HepG2 (cell line): ENCODE data around the gene LRIG3. TPM values are rescaled to one million over a fixed set of nuclear protein-coding genes. Genes with fewer than 3 reads are reported as not detected.

ENCODE experiments used
- AGO2 ChIP-seq: fragments of 200-400 bp; formaldehyde crosslinking; optimal IDR thresholded peaks from 2 replicates; pipeline ENCODE3; 2017; ENCODE audit warnings: mild to moderate bottlenecking, low read depth, low read length, moderate library complexity
- ATF7-NPFF ChIP-seq: sonication (generic); formaldehyde crosslinking; IDR thresholded peaks from 2 replicates; pipeline ENCODE4 v1.8.1; 2023; ENCODE audit warnings: mild to moderate bottlenecking, low read depth, missing genetic modification reagents, moderate library complexity
- DPF2 ChIP-seq: sonication (generic); formaldehyde crosslinking; IDR thresholded peaks from 2 replicates; pipeline ENCODE4 v1.4.0; 2020; ENCODE audit warnings: mild to moderate bottlenecking, low read depth, missing genetic modification reagents, borderline replicate concordance
- KLF6 ChIP-seq: IDR thresholded peaks from 2 replicates; pipeline ENCODE4 v1.8.0; 2016; ENCODE audit warnings: missing biosample characterization, missing genetic modification reagents
- MEF2D ChIP-seq: sonication (generic); formaldehyde crosslinking; IDR thresholded peaks from 2 replicates; pipeline ENCODE4 v1.5.1; 2020; ENCODE audit warnings: mild to moderate bottlenecking, missing genetic modification reagents
- PHF21A ChIP-seq: sonication (generic); formaldehyde crosslinking; IDR thresholded peaks from 2 replicates; pipeline ENCODE4 v1.5.0; 2020; ENCODE audit warnings: mild to moderate bottlenecking, missing genetic modification reagents
- SAP130 ChIP-seq: IDR thresholded peaks from 2 replicates; pipeline ENCODE4 v1.6.1; 2016; ENCODE audit warnings: low read depth
- TCF7 ChIP-seq: sonication (generic); IDR thresholded peaks from 2 replicates; pipeline ENCODE4 v1.6.1; 2016; ENCODE audit warnings: antibody characterized with exemption, low read depth
- TOPORS ChIP-seq: sonication (generic); formaldehyde crosslinking; IDR thresholded peaks from 2 replicates; pipeline ENCODE4 v1.8.0; 2023; ENCODE audit warnings: mild to moderate bottlenecking, missing genetic modification reagents
- YEATS4 ChIP-seq: sonication (generic); formaldehyde crosslinking; IDR thresholded peaks from 2 replicates; pipeline ENCODE4 v1.4.0; 2020; ENCODE audit warnings: missing genetic modification reagents, borderline replicate concordance
- ZBTB7A ChIP-seq: sonication (generic); formaldehyde crosslinking; IDR thresholded peaks from 2 replicates; pipeline ENCODE4 v1.8.0; 2022; ENCODE audit warnings: mild to moderate bottlenecking, missing genetic modification reagents
- ZNF260 ChIP-seq: sonication (generic); formaldehyde crosslinking; IDR thresholded peaks from 2 replicates; pipeline ENCODE4 v1.4.0; 2020; ENCODE audit warnings: missing genetic modification reagents, low read depth, mild to moderate bottlenecking, borderline replicate concordance
- ZNF264 ChIP-seq: sonication (generic); formaldehyde crosslinking; IDR thresholded peaks from 2 replicates; pipeline ENCODE4 v1.4.0; 2020; ENCODE audit warnings: missing genetic modification reagents
- ZNF484 ChIP-seq: sonication (generic); formaldehyde crosslinking; IDR thresholded peaks from 2 replicates; pipeline ENCODE4 v1.5.1; 2020; ENCODE audit warnings: mild to moderate bottlenecking, low read depth, missing genetic modification reagents, borderline replicate concordance
- ZNF567 ChIP-seq: sonication (generic); formaldehyde crosslinking; IDR thresholded peaks from 2 replicates; pipeline ENCODE4 v1.8.1; 2023; ENCODE audit warnings: mild to moderate bottlenecking, missing genetic modification reagents, borderline replicate concordance
- ZNF644 ChIP-seq: IDR thresholded peaks from 2 replicates; pipeline ENCODE4 v1.6.1; 2016; ENCODE audit warnings: low read depth
- polyA plus RNA-seq, 8 experiments: library from polyadenylated mRNA; depleted of rRNA in 3 of 8; stranded (reverse) in 7 of 8; unstranded in 1 of 8; fragments of >200 nt; fragmentation: Illumina TruSeq in 4 of 8; extraction: Trizol in 4 of 8; gene quantifications; 2 replicates each; pipeline versions ENCODE4 v1.2.1 to v1.2.3, GENCODE V29; 2011 to 2016; ENCODE audit warnings: low read depth in 4 of 8, missing spikeins in 1 of 8, mixed read lengths in 1 of 8; ENCODE audit not compliant: insufficient read depth in 1 of 8
- total RNA-seq, 5 experiments: library from RNA; depleted of rRNA; stranded (reverse); fragments of >200 nt; fragmentation: Illumina TruSeq; extraction: Trizol; gene quantifications; 2 replicates each; pipeline ENCODE4 v1.2.3, GENCODE V29; 2016; ENCODE audit warnings: low read depth in 1 of 5
- TF ChIP-seq, protein P1 (sequence below): sonication (generic); formaldehyde crosslinking; IDR thresholded peaks from 2 replicates; pipeline ENCODE4 v1.9.0; 2021; ENCODE audit warnings: missing genetic modification reagents, borderline replicate concordance
- TF ChIP-seq, protein P2 (sequence below): sonication (generic); formaldehyde crosslinking; IDR thresholded peaks from 2 replicates; pipeline ENCODE4 v1.8.1; 2023; ENCODE audit warnings: mild to moderate bottlenecking, missing genetic modification reagents, borderline replicate concordance
- TF ChIP-seq, protein P3 (sequence below): sonication (generic); formaldehyde crosslinking; IDR thresholded peaks from 2 replicates; pipeline ENCODE4 v1.9.0; 2021; ENCODE audit warnings: missing genetic modification reagents, borderline replicate concordance
- TF ChIP-seq, protein P4 (sequence below): sonication (generic); formaldehyde crosslinking; IDR thresholded peaks from 2 replicates; pipeline ENCODE4 v1.4.0; 2020; ENCODE audit warnings: missing genetic modification reagents

The LRIG3 gene
- total and polyA plus RNA-seq, 2 of the 13 experiments (the other 11 are each of a cell fraction or from before 2014, with no cell fraction given) = 7.7 to 17.4 TPM

DNA sequence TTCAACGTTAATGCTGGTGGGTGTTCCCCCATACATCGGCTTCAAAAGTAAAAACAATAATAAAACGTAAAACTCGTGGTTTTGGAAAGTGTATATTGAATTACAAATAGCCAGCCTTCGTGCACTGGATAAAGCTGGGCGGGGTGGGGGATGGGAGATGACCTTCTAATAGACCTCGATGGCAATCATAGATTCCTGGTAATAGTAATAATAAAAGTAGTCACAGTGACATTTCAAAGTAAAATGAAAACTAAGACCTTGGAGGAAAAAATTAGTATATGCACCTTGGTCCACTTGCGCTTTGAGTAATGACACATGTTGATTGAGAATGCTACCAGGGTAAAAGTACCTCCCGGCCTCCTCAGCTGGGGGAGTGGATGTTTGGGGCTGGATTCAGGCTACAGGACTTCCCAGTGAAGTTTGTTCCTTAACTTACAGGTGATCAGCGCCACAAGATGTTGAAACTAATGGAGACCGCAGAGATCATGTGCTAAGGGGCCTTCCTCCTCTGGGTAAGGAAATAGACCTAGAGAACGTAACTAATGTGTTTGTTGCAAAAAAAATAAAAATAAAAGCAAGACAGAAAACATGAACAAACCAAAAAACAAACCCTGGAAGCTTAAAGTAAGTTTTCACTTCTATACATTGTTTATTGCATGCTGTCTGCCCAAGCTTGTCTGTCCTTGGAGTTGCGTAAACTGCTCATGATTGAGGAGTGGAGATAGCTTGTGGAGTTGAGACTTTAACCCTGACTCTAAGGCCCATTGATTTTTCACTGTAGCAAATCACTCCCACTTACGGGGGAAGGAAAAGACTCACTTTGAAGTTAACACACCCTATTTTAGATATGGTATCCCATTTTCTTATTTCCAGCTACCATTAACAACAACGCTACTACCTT is 907 bp upstream of the LRIG3 start (continued):
- TF ChIP-seq, protein P1, sequence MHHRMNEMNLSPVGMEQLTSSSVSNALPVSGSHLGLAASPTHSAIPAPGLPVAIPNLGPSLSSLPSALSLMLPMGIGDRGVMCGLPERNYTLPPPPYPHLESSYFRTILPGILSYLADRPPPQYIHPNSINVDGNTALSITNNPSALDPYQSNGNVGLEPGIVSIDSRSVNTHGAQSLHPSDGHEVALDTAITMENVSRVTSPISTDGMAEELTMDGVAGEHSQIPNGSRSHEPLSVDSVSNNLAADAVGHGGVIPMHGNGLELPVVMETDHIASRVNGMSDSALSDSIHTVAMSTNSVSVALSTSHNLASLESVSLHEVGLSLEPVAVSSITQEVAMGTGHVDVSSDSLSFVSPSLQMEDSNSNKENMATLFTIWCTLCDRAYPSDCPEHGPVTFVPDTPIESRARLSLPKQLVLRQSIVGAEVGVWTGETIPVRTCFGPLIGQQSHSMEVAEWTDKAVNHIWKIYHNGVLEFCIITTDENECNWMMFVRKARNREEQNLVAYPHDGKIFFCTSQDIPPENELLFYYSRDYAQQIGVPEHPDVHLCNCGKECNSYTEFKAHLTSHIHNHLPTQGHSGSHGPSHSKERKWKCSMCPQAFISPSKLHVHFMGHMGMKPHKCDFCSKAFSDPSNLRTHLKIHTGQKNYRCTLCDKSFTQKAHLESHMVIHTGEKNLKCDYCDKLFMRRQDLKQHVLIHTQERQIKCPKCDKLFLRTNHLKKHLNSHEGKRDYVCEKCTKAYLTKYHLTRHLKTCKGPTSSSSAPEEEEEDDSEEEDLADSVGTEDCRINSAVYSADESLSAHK = no peak
- TF ChIP-seq TOPORS (CRISPR knock-in tag) (no peak), PHF21A (CRISPR knock-in tag) (0 out of 2 replicates have a peak, but pooled peaks have one; percentile 51), ZNF484 (CRISPR knock-in tag) (no peak), ATF7-NPFF (no peak), DPF2 (CRISPR knock-in tag) (no peak), ZBTB7A (CRISPR knock-in tag) (no peak), YEATS4 (no peak), ZNF264 (CRISPR knock-in tag) (0 out of 2 replicates have a peak, but pooled peaks have one; percentile 41), ZNF260 (no peak), KLF6 (CRISPR knock-in tag) (0 out of 2 replicates have a peak, but pooled peaks have one; percentile 41), MEF2D (CRISPR knock-in tag) (no peak), ZNF567 (CRISPR knock-in tag) (no peak), ZNF644 (CRISPR knock-in tag) (peak; percentile 75), TCF7 (peak; percentile 26; the same call in 1 of the 2 replicates), SAP130 (CRISPR knock-in tag) (peak; percentile 44; the same call in 1 of the 2 replicates), AGO2 (no peak)
- TF ChIP-seq, protein P2, sequence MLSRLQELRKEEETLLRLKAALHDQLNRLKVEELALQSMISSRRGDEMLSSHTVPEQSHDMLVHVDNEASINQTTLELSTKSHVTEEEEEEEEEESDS (CRISPR knock-in tag) = no peak
- TF ChIP-seq, protein P3, sequence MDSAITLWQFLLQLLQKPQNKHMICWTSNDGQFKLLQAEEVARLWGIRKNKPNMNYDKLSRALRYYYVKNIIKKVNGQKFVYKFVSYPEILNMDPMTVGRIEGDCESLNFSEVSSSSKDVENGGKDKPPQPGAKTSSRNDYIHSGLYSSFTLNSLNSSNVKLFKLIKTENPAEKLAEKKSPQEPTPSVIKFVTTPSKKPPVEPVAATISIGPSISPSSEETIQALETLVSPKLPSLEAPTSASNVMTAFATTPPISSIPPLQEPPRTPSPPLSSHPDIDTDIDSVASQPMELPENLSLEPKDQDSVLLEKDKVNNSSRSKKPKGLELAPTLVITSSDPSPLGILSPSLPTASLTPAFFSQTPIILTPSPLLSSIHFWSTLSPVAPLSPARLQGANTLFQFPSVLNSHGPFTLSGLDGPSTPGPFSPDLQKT (CRISPR knock-in tag) = no peak
- TF ChIP-seq, protein P4, sequence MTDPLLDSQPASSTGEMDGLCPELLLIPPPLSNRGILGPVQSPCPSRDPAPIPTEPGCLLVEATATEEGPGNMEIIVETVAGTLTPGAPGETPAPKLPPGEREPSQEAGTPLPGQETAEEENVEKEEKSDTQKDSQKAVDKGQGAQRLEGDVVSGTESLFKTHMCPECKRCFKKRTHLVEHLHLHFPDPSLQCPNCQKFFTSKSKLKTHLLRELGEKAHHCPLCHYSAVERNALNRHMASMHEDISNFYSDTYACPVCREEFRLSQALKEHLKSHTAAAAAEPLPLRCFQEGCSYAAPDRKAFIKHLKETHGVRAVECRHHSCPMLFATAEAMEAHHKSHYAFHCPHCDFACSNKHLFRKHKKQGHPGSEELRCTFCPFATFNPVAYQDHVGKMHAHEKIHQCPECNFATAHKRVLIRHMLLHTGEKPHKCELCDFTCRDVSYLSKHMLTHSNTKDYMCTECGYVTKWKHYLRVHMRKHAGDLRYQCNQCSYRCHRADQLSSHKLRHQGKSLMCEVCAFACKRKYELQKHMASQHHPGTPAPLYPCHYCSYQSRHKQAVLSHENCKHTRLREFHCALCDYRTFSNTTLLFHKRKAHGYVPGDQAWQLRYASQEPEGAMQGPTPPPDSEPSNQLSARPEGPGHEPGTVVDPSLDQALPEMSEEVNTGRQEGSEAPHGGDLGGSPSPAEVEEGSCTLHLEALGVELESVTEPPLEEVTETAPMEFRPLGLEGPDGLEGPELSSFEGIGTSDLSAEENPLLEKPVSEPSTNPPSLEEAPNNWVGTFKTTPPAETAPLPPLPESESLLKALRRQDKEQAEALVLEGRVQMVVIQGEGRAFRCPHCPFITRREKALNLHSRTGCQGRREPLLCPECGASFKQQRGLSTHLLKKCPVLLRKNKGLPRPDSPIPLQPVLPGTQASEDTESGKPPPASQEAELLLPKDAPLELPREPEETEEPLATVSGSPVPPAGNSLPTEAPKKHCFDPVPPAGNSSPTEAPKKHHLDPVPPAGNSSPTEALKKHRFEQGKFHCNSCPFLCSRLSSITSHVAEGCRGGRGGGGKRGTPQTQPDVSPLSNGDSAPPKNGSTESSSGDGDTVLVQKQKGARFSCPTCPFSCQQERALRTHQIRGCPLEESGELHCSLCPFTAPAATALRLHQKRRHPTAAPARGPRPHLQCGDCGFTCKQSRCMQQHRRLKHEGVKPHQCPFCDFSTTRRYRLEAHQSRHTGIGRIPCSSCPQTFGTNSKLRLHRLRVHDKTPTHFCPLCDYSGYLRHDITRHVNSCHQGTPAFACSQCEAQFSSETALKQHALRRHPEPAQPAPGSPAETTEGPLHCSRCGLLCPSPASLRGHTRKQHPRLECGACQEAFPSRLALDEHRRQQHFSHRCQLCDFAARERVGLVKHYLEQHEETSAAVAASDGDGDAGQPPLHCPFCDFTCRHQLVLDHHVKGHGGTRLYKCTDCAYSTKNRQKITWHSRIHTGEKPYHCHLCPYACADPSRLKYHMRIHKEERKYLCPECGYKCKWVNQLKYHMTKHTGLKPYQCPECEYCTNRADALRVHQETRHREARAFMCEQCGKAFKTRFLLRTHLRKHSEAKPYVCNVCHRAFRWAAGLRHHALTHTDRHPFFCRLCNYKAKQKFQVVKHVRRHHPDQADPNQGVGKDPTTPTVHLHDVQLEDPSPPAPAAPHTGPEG (CRISPR knock-in tag) = no peak
